GM12878 (cell line): Measurements from ENCODE around the gene HNRNPH3.

ENCODE experiments used
- EZH2 ChIP-seq: IDR thresholded peaks from 2 replicates; pipeline ENCODE4 v1.6.1; 2012; ENCODE audit warnings: low read depth, mild to moderate bottlenecking, control low read depth, inconsistent platforms, low read length, borderline replicate concordance; ENCODE audit not compliant: control insufficient read depth
- JUND ChIP-seq: IDR thresholded peaks from 2 replicates; pipeline ENCODE4 v1.6.1; 2012; ENCODE audit warnings: low read depth, mild to moderate bottlenecking, low read length, improper control_type of control experiment, moderate library complexity
- REST ChIP-seq: IDR thresholded peaks from 2 replicates; pipeline ENCODE4 v1.6.1; 2012; ENCODE audit warnings: mild to moderate bottlenecking, low read depth, low read length

- TF ChIP-seq EZH2, result no peak
- no peak for TF ChIP-seq REST
- no peak for TF ChIP-seq JUND
Measured at GRCh38 chr10:68332259-68333057, 594 bp downstream of the HNRNPH3 start, which contains the start of gene PBLD.
